SU-DHL-6 (cell line): Measurements from ENCODE around the gene FSHR.

ENCODE experiments used
- H2AFZ ChIP-seq: fragments of 200-600 bp; sonication (generic); 2 replicates; pipeline ENCODE4 v1.6.1; 2014; ENCODE audit warnings: low read depth, mild to moderate bottlenecking, moderate library complexity, mixed read lengths, antibody characterized with exemption, low read length; ENCODE audit not compliant: severe bottlenecking
- H3F3A ChIP-seq: fragments of 200-600 bp; shearing (Covaris generic); 2 replicates; pipeline ENCODE4 v1.6.0; 2016; ENCODE audit warnings: antibody characterized with exemption, mild to moderate bottlenecking; ENCODE audit not compliant: insufficient read depth
- H3K27ac ChIP-seq: fragments of 200-600 bp; sonication (generic); 2 replicates; pipeline ENCODE4 v1.5.1; 2016; ENCODE audit warnings: low read depth, mild to moderate bottlenecking, low read length, moderate library complexity, mixed read lengths
- H3K27me3 ChIP-seq: fragments of 200-600 bp; sonication (generic), shearing (Covaris generic); 2 replicates; pipeline ENCODE4 v1.6.0; 2014; ENCODE audit warnings: mild to moderate bottlenecking, low read length
- H3K36me3 ChIP-seq: fragments of 200-600 bp; sonication (generic); 2 replicates; pipeline ENCODE4 v1.6.1; 2014; ENCODE audit warnings: mild to moderate bottlenecking, low read length, mixed read lengths
- H3K4me2 ChIP-seq: fragments of 300-600, 200-600 bp; shearing (Covaris generic), sonication (generic); 2 replicates; pipeline ENCODE4 v1.6.0; 2014; ENCODE audit warnings: low read length, low read depth, mild to moderate bottlenecking; ENCODE audit not compliant: poor library complexity, severe bottlenecking
- H3K4me3 ChIP-seq: fragments of 200-600 bp; sonication (generic); 2 replicates; pipeline ENCODE4 v1.5.1; 2014; ENCODE audit warnings: antibody characterized with exemption, low read length, mild to moderate bottlenecking, mixed read lengths; ENCODE audit not compliant: insufficient read depth, poor library complexity, severe bottlenecking
- H3K79me2 ChIP-seq: fragments of 200-600 bp; sonication (generic); 2 replicates; pipeline ENCODE4 v1.6.1; 2014; ENCODE audit warnings: mild to moderate bottlenecking, low read length, moderate library complexity; ENCODE audit not compliant: insufficient read depth
- H3K9ac ChIP-seq: fragments of 200-600 bp; sonication (generic); 2 replicates; pipeline ENCODE4 v1.7.0; 2014; ENCODE audit warnings: mild to moderate bottlenecking, low read length
- H3K9me2 ChIP-seq: fragments of 200-600 bp; sonication (generic); replicated peaks from 2 replicates; pipeline ENCODE4 v1.6.1; 2014; ENCODE audit warnings: low read length; ENCODE audit not compliant: insufficient read depth
- H3K9me3 ChIP-seq: fragments of 200-600 bp; sonication (generic); 2 replicates; pipeline ENCODE4 v1.6.1; 2014; ENCODE audit warnings: low read length, mixed read lengths; ENCODE audit not compliant: insufficient read depth
- H4K20me1 ChIP-seq: fragments of 200-600 bp; sonication (generic); 2 replicates; pipeline ENCODE4 v1.6.1; 2014; ENCODE audit warnings: low read depth, mild to moderate bottlenecking, antibody characterized with exemption, low read length, moderate library complexity, mixed read lengths
- CTCF ChIP-seq: fragments of 200-600 bp; sonication (generic); IDR thresholded peaks from one replicate; pipeline ENCODE4 v1.5.1; 2017; ENCODE audit warnings: antibody characterized with exemption, mild to moderate bottlenecking, low read length, moderate library complexity; ENCODE audit not compliant: insufficient read depth, poor library complexity, severe bottlenecking
- EZH2phosphoT487 ChIP-seq: fragments of 200-600 bp; sonication (generic), shearing (Covaris generic); conservative IDR thresholded peaks from 2 replicates; pipeline ENCODE4 v1.6.1; 2018; ENCODE audit warnings: mild to moderate bottlenecking, antibody characterized with exemption, low read length, moderate library complexity, mixed read lengths

The FSHR gene

GRCh38 chr2:48971801-48972200 is 182.5 kb downstream of the FSHR start:
- Histone ChIP-seq H3K9ac (no peak overlapping the region), H3K27ac (no peak overlapping the region), H3K9me3 (no peaks in the 10 kb centered on the region), H3K9me2 (no peaks in the 10 kb centered on the region), H3K36me3 (no peaks in the 10 kb centered on the region), H3F3A (no peaks in the 10 kb centered on the region), H3K27me3 (no peaks in the 10 kb centered on the region), H2AFZ (no peak overlapping the region), H3K4me3 (no peak overlapping the region), H3K79me2 (no peaks in the 10 kb centered on the region), H3K4me2 (no peak overlapping the region), H4K20me1 (no peaks in the 10 kb centered on the region)
- no peak for TF ChIP-seq CTCF

- no peaks in the 10 kb centered on the region for H3F3A ChIP-seq
- TF ChIP-seq CTCF: no peak
- no peak for TF ChIP-seq EZH2phosphoT487
- H3K9ac ChIP-seq: no peak overlapping the region
- H3K36me3 ChIP-seq: no peaks in the 10 kb centered on the region
- H3K79me2 ChIP-seq: no peaks in the 10 kb centered on the region
- no peaks in the 10 kb centered on the region for H3K9me3 ChIP-seq
- H3K27ac ChIP-seq: no peak overlapping the region
- no peaks in the 10 kb centered on the region for H3K27me3 ChIP-seq
- no peak overlapping the region for H3K4me2 ChIP-seq
- no peak overlapping the region for H3K4me3 ChIP-seq
- no peaks in the 10 kb centered on the region for H3K9me2 ChIP-seq
- H4K20me1 ChIP-seq: no peaks in the 10 kb centered on the region
- no peak overlapping the region for H2AFZ ChIP-seq
These were observed 186.3 kb downstream of the FSHR start for GRCh38 chr2:48968011-48968410.

- Histone ChIP-seq H3K36me3 (no peaks in the 10 kb centered on the region), H3K9me3 (no peaks in the 10 kb centered on the region), H3K79me2 (no peaks in the 10 kb centered on the region), H3K4me2 (no peak overlapping the region), H3F3A (no peaks in the 10 kb centered on the region), H4K20me1 (no peaks in the 10 kb centered on the region), H3K4me3 (no peak overlapping the region), H3K27ac (no peak overlapping the region), H2AFZ (no peak overlapping the region), H3K9me2 (no peaks in the 10 kb centered on the region), H3K9ac (no peak overlapping the region), H3K27me3 (no peaks in the 10 kb centered on the region)
- TF ChIP-seq CTCF (no peak), EZH2phosphoT487 (no peak)
These were observed 189.1 kb downstream of the FSHR start for GRCh38 chr2:48965204-48965603.

- H3K27me3 ChIP-seq: no peaks in the 10 kb centered on the region
- no peaks in the 10 kb centered on the region for H3K9me3 ChIP-seq
- H3K4me2 ChIP-seq: no peak overlapping the region
- TF ChIP-seq EZH2phosphoT487 (no peak), CTCF (no peak)
- H3K27ac ChIP-seq: no peak overlapping the region
- H3K36me3 ChIP-seq: no peaks in the 10 kb centered on the region
- no peak overlapping the region for H3K4me3 ChIP-seq
- H3F3A ChIP-seq: no peaks in the 10 kb centered on the region
- no peak overlapping the region for H3K9ac ChIP-seq
- no peaks in the 10 kb centered on the region for H3K9me2 ChIP-seq
- H3K79me2 ChIP-seq: no peaks in the 10 kb centered on the region
- no peak overlapping the region for H2AFZ ChIP-seq
- H4K20me1 ChIP-seq: no peaks in the 10 kb centered on the region
These were observed 193.3 kb downstream of the FSHR start for GRCh38 chr2:48961009-48961408.
